NCI-H526 treated with DMSO at 0.1 percent for 48 hours (cell line): ENCODE data around the gene PLEKHG2.
"Not testable (repeated sequence)": the region's sequence is repeated elsewhere in the genome, so short reads cannot be mapped to it uniquely, and the experiment has no call there.

ENCODE experiments used
- DNase-seq: peaks from one replicate; lab custom pipeline; 2025; lab: John Stamatoyannopoulos, UW

PLEKHG2 gene

DNA sequence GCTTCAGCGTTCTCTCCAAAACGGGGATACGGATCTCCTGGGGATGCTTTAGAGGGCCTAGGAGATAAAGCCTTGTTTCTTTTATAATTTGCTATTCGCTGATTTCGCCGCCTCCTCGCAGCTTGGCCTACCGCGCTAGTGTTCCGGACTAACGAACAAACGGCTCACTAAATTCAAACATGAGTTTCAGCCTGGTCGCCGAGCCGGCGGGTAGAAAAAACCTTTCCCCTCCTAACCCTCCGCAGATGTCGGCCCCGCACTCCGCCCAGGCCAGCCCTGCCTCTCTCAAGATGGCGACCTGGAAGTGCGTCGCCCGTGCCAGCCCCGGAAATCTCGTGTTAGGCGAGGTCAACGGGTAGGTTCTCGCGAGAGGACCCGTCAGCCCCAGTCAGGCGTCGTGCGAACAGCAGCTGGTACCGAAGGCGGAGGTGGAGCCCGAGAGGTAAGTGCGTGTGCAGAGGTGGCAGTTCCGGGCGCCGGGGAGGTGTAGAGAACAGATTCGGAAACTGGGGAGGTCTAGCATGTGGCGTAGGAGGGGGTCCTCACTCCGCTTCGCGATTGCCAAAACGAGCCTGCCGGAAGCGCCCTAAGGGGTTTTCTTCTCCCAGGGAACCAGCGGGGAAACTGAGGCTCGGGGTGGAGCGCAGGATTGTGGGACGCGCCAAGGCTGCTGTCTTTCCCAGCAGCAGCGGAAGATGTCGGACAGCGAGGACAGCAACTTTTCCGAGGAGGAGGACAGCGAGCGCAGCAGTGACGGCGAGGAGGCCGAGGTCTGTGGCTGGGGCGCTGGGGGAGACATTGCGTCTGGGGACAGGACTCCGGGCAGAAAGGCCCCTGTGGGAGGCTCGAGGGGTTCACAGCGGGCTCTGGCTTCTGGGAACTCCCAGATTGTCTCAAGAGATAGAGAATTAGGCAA is 33.0 kb downstream of the PLEKHG2 start, which contains the start of gene SUPT5H:
Gene SUPT5H (plus strand): TSS at position 387 of the 916 bp plus-strand sequence. CDS start 309 bp downstream, at position 696.
- DNase-seq, result peak; percentile 97

DNA sequence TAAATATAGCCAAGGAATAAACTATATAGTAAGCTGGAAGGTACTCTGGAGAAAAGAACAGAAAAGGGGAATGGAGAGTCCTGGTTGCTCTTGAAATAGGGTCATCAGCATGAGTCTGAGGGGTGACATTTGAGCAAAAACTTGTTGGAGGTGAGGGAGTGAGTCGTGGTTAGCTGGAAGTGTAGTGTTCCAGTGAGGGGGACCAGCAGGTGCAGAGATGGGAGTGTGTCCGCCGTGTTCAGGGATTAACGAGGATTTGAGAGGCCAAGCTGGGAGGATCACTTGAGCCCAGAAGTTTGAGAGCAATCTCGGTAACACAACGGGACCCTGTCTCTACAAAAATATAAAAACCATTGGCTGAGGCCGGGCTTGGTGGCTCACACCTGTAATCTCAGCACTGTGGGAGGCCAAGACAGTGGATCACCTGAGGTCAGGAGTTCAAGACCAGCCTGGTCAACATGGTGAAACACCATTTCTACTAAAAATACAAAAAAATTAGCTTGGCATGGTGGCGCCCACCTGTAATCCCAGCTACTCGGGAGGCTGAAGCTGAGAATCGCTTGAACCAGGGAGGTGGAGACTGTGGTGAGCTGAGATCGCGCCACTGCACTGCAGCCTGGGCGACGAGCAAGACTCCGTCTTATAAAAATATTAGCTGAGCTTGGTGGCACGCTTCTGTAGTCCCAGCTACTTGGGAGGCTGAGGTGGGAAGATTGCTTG is 34.1 kb downstream of the PLEKHG2 start:
- DNase-seq, result no peak

DNA sequence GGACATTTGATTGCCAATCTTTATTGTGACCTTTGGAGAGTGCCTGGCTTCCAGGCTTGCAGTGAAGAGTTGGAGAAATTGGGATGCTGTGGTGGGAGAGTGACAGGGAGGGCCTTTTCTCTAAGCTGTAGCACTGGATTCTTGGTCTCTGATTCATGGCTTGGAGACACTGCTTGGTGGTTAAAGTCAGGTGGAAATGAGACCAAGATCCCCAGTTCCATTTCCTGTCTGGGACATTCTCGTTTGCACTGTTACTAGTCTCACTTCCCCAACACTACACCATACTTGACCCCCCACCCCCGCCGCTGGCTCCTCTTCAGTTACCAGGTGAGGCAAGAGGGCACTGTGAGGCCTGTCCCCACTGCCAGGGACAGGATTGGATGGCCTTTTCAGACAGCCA is 35.8 kb downstream of the PLEKHG2 start:
- DNase-seq, result no peak

DNA sequence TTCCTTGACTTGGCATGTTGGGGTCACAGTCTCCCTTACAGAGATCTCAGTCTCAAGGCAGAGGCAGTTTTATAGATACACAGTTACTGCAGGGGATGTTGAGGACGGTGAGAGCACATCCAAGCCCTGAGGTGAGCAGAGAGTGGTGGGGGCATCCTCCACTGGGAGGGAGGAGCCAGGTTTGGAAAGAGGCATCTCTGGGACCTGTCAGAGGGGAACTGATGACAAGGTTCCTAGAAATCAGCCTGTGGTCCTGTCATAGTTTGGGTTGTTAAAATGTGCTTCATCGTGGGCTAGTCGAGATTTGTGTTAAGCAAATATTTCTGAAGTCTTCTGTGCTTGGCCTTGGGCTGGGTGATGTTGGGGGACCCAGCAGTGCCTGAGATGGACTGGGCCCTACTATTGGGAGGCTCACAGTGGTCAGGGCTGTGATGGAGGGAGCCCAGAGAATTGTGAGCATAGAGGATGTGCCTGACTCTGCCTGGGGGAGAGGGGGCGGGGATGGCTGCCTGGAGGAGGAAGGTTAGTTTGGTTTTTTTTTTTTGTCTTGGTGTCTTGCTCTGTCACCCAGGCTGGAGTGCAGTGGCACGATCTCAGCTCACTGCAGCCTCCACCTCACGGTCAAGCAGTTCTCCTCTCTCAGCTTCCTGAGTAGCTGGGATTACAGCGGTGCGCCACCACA is 36.8 kb downstream of the PLEKHG2 start:
- DNase-seq, result no peak

DNA sequence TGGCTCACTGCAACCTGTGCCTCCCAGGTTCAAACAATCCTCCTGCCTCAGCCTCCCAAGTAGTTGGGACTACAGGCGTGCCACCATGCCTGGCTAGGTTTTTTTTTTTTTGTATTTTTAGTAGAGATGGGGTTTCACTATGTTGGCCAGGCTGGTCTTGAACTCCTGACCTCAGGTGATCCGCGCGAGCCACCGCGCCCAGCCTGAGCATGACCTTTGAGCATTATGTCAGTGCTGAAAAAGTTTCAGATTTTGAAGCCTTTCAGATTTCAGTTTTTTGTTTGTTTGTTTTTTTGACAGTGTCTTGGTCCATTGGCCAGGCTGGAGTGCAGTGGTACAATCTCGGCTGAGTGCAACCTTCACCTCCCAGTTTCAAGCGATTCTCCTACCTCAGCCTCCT is 38.8 kb downstream of the PLEKHG2 start:
- DNase-seq, result not testable (repeated sequence)

DNA sequence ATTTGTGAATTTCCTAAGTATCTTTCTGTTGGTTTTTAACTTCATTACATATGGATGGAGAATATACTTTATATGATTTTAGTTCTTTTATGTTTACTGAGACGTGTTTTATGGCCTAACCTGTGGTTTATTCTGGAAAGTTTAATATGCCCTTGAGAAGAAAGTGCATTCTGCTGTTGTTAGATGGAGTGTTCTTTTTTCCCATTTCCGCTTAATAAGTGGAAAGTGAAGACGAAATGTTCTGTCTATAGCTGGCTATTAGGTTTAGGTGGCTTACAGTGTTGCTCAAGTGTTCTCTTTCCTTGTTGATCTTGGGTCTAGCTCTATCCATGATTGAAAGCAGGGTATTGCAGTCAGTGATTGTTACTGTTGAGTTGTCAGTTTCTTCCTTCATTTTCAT is 50.9 kb downstream of the PLEKHG2 start:
- no peak for DNase-seq

DNA sequence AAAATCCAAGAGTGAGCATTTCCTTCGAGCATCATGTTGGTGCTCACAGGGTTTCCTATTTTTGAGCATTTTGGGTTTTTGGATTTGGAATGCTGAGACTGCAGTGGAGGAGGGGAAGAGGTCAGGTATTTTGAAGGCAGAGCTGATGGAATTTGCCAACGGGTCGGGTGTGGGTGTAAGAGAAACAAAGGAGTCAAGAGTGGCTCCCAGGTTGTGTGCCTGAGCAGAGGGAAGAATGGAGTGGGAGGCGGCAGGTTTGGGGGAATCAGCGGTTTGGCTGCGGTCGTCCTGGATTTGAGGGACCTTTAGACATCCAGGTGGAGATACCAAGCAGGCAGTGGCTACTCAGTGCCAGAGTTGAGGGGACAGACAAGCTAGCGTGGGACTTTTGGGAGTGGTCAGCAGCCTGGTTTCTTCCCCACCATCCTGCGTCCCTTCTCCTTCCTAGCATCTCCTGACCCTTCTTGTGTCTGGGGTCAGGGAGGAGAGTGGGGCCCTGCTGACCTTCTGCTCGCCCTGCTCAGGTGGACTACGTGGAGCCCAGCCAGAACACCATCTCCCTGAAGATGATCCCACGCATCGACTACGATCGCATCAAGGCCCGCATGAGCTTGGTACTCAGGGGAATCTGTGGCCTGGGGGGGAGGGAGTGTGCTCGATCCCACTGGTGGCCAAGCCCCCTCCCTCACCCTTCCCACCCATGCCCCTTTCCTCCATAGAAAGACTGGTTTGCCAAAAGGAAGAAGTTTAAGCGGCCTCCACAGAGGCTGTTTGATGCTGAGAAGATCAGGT is 53.7 kb downstream of the PLEKHG2 start:
- no peak for DNase-seq

DNA sequence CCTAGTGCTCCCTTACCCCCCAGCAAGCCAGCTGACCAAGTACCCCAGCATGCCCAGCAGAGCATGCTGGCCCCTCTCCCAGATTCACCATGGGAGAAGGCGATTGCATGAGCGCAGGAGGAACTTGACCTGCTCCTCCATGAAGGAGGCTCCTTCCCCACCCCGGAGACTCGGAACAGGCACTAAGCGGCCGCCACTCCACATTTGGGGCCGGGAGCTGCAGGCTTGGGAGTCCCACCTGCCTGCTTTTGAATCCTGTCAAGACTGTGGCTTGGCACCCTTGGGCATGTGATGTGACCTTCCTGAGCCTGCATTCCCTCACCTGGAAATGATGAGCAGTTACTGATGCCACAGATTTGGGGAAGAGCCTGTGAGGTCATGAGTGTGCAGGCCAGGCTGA is 55.5 kb downstream of the PLEKHG2 start:
- no peak for DNase-seq

DNA sequence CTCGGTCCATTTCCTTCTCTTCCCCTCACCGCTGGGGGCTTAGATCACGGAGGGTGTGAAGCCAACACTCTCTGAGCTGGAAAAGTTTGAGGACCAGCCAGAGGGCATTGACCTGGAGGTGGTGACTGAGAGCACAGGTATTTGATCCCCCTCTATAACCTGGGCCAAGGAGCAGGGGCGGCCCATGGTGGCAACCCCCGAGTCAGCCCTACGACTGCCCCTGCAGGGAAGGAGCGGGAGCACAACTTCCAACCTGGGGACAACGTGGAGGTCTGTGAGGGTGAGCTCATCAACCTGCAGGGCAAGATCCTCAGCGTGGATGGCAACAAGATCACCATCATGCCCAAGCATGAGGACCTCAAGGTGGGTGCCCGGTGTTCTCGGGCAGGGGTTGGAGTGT is 56.6 kb downstream of the PLEKHG2 start:
- DNase-seq, result no peak

DNA sequence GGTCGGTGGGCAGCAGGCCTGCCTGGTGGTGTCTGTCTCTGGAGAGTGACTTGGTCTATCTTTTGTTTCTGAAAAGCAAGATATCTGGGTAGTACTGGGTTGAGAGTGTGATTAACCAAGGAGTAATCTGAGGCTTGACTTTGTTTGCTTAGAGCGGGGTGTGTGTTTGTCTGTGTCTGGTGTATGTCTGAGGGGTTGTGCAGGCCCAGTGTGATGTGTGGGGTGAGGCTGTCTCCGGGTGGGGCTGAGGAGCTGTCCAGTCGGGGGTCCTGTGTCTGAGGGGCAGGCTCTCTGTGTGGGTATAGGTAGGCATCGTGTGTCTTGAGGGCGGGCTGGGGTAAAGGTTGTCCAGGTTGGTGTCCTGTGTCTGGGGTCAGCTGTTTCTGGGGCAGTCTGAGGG is 57.1 kb downstream of the PLEKHG2 start:
- no peak for DNase-seq

DNA sequence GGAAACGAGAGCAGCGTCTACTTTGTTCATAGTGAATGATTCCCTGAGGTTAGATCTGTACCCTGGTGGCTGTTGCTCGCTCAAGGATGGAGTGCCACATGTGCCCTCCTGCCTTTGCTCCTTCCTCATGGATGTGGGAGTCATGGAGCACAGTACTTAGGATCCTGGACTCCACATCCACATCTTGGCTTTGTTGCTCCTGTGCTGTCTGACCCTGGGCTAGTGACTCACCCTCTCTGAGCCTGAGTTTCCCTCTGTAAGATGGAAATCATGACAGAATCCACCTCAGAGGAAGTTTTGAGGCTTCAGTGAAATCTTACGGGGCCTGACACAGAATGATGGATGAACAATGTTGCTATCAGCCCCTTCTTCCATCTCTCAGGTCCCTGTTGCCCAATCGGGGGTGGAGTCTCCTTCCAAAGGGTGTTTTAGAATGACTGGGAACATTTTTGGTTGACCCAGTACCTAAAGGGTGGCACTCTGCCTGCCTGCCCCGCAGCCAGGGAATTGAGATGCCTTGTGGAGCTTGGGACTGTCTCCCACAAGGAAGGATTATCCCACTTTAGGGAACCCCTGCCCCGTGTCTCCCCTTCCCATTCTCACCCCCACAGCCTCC is 58.4 kb downstream of the PLEKHG2 start:
- DNase-seq, result no peak

DNA sequence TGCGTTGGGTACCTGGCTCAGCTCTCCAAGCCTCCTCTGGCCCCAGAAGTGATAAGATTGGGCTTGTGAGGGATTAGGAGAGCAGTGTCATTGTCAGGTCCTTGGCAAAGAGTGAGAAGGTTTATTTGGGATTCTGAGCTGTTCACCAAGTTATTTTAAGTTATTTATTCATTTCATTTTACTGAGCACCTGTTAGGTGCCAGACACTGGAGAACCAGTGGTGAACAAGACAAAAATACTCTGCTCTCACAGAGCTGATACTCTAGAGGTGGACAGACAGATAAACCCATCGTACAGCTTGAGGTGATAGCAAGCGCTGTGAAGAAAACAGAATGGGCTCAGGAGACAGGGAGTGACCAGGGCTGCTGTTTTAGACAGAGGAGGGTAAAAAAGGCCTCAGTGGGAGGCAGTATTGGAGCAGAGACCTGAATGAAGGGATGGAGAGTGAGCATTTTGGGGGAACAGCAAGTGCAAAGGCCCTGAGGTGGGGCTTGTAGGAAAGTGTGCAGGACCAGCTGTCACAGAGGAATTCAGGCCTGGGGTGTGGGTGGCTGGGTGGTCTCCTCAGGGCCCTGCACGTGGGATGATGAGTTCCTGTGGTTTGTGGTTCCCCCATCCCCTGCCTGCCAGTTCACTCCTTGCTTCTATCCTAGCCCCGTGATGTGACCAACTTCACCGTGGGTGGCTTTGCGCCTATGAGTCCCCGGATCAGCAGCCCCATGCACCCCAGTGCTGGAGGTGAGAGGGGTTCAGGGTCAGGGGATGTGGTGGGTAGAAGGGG is 59.5 kb downstream of the PLEKHG2 start:
- no peak for DNase-seq

DNA sequence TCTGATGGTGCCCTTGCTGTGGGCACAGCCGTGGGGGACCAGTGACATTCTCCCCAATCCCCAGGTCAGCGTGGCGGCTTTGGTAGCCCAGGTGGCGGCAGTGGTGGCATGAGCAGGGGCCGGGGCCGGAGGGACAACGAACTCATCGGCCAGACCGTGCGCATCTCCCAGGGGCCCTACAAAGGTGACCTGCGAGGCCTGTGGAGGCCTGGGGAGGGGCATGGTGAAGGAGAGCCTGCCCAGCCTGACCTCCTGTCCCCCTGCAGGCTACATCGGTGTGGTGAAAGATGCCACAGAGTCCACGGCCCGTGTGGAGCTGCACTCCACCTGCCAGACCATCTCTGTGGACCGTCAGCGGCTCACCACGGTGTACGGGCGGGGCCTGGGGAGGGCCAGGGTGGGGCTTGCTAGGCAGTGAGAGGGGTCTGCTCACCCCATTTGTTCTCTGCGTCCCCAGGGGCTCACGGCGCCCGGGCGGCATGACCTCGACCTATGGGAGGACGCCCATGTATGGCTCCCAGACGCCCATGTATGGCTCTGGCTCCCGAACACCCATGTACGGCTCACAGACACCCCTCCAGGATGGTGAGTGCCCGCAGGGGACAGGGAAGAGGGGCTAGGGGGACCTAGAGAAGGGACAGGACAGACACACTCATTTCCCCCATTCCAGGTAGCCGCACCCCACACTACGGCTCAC is 60.4 kb downstream of the PLEKHG2 start:
- DNase-seq, result no peak

DNA sequence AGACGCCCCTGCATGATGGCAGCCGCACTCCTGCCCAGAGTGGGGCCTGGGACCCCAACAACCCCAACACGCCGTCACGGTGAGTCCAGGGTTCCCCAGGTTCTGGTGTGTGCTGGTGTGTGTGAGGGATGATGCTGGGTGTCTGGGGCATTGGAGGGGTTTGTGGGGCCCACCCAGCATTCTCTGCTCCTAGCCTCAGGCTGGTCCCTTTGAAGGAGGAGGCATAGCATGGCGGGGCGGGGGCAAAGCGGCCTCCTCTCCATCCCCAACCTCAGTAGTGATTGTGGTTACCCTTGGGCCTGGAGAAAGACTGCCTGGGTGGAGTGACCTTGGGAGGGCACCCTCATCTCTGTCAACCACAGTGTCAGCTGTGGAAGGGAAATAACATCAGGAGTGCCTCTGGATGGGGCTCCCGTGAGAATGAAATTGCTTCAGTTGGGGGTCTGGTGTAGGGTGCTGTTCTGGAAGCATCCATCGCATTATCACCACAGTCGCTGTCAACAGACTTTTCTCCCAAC is 61.0 kb downstream of the PLEKHG2 start:
- no peak for DNase-seq

DNA sequence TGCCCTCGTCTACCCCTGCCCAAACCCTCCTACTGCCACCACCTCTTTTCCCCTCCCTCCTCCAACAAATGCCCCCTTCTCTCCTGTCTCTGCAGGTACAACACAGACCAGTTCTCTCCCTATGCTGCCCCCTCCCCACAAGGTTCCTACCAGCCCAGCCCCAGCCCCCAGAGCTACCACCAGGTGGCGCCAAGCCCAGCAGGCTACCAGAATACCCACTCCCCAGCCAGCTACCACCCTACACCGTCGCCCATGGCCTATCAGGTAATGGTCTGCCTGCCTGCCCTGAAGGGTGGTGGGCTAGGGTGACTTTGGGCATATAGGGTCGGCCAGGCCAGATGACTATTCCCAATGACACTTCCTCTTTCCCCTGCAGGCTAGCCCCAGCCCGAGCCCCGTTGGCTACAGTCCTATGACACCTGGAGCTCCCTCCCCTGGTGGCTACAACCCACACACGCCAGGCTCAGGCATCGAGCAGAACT is 61.7 kb downstream of the PLEKHG2 start:
- peak; percentile 30 for DNase-seq

DNA sequence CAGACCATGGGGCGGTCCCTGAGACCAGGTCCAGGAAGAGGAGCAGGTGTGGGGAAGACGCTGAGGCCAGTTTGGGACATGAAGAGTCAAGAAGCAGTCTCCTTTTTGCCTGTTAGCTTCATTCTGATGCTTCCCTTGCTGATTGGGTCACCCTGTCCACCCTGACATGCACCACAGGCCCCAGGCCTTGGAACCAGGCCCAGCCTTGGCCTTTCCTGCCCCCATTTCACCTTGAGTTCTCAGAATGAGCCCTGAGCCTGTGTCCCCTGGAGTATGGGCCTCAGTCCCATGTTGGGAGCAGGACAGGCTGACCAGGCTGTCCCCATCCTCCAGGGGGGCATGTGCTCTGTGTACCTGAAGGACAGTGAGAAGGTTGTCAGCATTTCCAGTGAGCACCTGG is 63.3 kb downstream of the PLEKHG2 start:
- no peak for DNase-seq
